Measurements from ENCODE around the gene AMELX. TPM values are rescaled to one million over a fixed set of nuclear protein-coding genes. Genes with fewer than 3 reads are reported as not detected.

The AMELX gene
- total RNA-seq, 1 experiment from 2014 or later = not detected

DNA sequence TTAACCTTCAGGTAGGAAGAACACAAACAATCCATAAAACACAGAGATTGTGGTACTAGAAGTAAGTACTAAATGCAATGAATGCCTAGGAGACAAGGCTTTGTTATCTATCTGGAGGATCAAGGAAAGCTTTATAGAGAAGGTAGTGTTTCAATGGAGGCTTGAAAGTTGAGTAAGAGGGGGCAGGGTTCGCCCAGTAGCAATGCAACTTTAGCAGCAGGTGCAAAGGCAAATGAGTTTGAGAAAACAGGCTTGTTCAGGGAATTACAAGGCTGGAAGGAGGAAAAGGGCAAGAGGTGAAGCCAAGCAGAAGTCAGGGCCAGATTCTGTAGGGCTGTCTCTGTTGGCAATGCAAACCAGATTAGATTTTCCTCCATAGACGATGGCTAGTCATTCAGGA is 35.5 kb upstream of the AMELX start:
- Histone ChIP-seq H3K4me3 (ENCODE audit: low read depth, low read length, poor library complexity, severe bottlenecking) (no peak overlapping the region), H3K36me3 (ENCODE audit: insufficient read depth, low read length, poor library complexity, severe bottlenecking) (no peaks in the 10 kb centered on the region), H3K9me3 (ENCODE audit: low read depth, low read length, poor library complexity, severe bottlenecking) (no peaks in the 10 kb centered on the region), H3K4me1 (ENCODE audit: insufficient read depth, low read length, poor library complexity, severe bottlenecking) (no peaks in the 10 kb centered on the region), H3K27ac (ENCODE audit: low read depth, low read length, poor library complexity, severe bottlenecking) (no peak overlapping the region), H3K27me3 (replicated peaks; ENCODE audit: insufficient read depth, low read depth, low read length, poor library complexity) (no peaks in the 10 kb centered on the region)
- DNase-seq (ENCODE audit: low spot score) = no peak
- intact Hi-C loops (cut with micrococcal nuclease; ENCODE audit: unreplicated experiment) = no loop called here
- CTCF ChIA-PET = no interaction called here
- TF ChIP-seq EZH2 (IDR thresholded peaks at IDR 0.05; ENCODE audit: borderline replicate concordance, low read depth, low read length, poor library complexity, severe bottlenecking) = no peak
- TF ChIP-seq, protein P1, sequence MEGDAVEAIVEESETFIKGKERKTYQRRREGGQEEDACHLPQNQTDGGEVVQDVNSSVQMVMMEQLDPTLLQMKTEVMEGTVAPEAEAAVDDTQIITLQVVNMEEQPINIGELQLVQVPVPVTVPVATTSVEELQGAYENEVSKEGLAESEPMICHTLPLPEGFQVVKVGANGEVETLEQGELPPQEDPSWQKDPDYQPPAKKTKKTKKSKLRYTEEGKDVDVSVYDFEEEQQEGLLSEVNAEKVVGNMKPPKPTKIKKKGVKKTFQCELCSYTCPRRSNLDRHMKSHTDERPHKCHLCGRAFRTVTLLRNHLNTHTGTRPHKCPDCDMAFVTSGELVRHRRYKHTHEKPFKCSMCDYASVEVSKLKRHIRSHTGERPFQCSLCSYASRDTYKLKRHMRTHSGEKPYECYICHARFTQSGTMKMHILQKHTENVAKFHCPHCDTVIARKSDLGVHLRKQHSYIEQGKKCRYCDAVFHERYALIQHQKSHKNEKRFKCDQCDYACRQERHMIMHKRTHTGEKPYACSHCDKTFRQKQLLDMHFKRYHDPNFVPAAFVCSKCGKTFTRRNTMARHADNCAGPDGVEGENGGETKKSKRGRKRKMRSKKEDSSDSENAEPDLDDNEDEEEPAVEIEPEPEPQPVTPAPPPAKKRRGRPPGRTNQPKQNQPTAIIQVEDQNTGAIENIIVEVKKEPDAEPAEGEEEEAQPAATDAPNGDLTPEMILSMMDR (conservative IDR thresholded peaks at IDR 0.05; ENCODE audit: low read depth, low read length) = no peak
- BruUV-seq (replicated peaks) = no TSS peak
- POLR2A ChIA-PET (ENCODE audit: low non-redundant PET) = no interaction called here

DNA sequence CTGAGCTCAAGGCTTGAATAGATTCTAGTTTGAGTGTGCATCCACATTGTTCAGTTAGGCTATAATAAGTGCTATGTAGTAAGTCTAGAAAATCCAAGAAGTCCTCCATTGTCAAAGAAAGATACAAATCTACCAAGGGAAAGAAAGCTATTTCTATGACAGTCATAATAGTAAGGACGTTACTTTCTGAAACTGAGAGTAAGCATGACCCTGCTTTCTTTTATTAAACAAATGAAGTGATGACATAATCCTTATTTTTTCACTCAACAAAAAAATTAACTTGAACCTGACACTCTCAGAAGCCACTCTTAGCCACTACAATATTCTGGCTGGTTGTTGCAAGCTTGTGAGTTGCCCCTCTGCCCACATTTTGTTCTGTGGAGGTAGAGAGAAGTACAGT is 33.8 kb upstream of the AMELX start:
- intact Hi-C loops (cut with micrococcal nuclease; ENCODE audit: unreplicated experiment) = no loop called here
- ChIA-PET POLR2A (ENCODE audit: low non-redundant PET) (no interaction called here), CTCF (no interaction called here)
- BruUV-seq (replicated peaks) = no TSS peak
- Histone ChIP-seq H3K4me1 (ENCODE audit: insufficient read depth, low read length, poor library complexity, severe bottlenecking) (no peaks in the 10 kb centered on the region), H3K4me3 (ENCODE audit: low read depth, low read length, poor library complexity, severe bottlenecking) (no peak overlapping the region), H3K36me3 (ENCODE audit: insufficient read depth, low read length, poor library complexity, severe bottlenecking) (no peaks in the 10 kb centered on the region), H3K27ac (ENCODE audit: low read depth, low read length, poor library complexity, severe bottlenecking) (no peak overlapping the region), H3K27me3 (replicated peaks; ENCODE audit: insufficient read depth, low read depth, low read length, poor library complexity) (no peaks in the 10 kb centered on the region), H3K9me3 (ENCODE audit: low read depth, low read length, poor library complexity, severe bottlenecking) (no peaks in the 10 kb centered on the region)
- no peak for DNase-seq (ENCODE audit: low spot score)
- TF ChIP-seq EZH2 (IDR thresholded peaks at IDR 0.05; ENCODE audit: borderline replicate concordance, low read depth, low read length, poor library complexity, severe bottlenecking) = no peak
- TF ChIP-seq, protein P1 (conservative IDR thresholded peaks at IDR 0.05; ENCODE audit: low read depth, low read length) = no peak

DNA sequence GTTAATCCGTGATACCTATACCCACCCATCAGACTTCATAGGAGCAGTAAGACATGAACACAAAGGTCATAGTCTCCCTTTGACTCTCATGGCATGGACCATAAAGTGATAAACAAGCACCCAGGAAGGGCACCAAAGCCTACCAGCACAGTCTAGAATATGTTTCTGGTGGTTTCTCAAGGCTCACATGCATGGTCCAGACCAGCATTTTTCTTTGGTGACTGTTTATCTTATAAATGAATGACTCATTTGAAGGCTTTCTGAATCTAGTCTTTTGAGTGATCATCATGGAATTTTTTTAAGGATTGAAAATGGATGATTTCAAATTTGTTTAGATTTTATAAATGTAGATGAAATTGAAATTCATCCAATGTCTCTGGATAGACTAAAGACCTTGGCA is 32.0 kb upstream of the AMELX start:
- BruUV-seq (replicated peaks) = no TSS peak
- ChIA-PET CTCF (no interaction called here), POLR2A (ENCODE audit: low non-redundant PET) (no interaction called here)
- intact Hi-C loops (cut with micrococcal nuclease; ENCODE audit: unreplicated experiment) = no loop called here
- H3K4me1 ChIP-seq (ENCODE audit: insufficient read depth, low read length, poor library complexity, severe bottlenecking) = no peaks in the 10 kb centered on the region
- H3K36me3 ChIP-seq (ENCODE audit: insufficient read depth, low read length, poor library complexity, severe bottlenecking) = no peaks in the 10 kb centered on the region
- H3K27me3 ChIP-seq (replicated peaks; ENCODE audit: insufficient read depth, low read depth, low read length, poor library complexity) = no peaks in the 10 kb centered on the region
- DNase-seq (ENCODE audit: low spot score) = no peak
- H3K27ac ChIP-seq (ENCODE audit: low read depth, low read length, poor library complexity, severe bottlenecking) = no peak overlapping the region
- TF ChIP-seq, protein P1 (conservative IDR thresholded peaks at IDR 0.05; ENCODE audit: low read depth, low read length) = no peak
- TF ChIP-seq EZH2 (IDR thresholded peaks at IDR 0.05; ENCODE audit: borderline replicate concordance, low read depth, low read length, poor library complexity, severe bottlenecking) = no peak
- H3K4me3 ChIP-seq (ENCODE audit: low read depth, low read length, poor library complexity, severe bottlenecking) = no peak overlapping the region
- H3K9me3 ChIP-seq (ENCODE audit: low read depth, low read length, poor library complexity, severe bottlenecking) = no peaks in the 10 kb centered on the region

Data from A673 (cell line).